GM23248 (cell line): ENCODE results near the gene MRPL58.

Source experiments
- EZH2 ChIP-seq: fragments of 200-600 bp; sonication (generic); IDR thresholded peaks from 2 replicates; pipeline ENCODE4 v1.6.1; 2018; ENCODE audit warnings: antibody characterized with exemption, mild to moderate bottlenecking; ENCODE audit not compliant: insufficient read depth, poor library complexity, severe bottlenecking
- EZH2phosphoT487 ChIP-seq: fragments of 200-600 bp; sonication (generic); IDR thresholded peaks from 2 replicates; pipeline ENCODE4 v1.6.1; 2018; ENCODE audit warnings: antibody characterized with exemption, moderate library complexity, mild to moderate bottlenecking, low read depth; ENCODE audit not compliant: insufficient read depth

DNA sequence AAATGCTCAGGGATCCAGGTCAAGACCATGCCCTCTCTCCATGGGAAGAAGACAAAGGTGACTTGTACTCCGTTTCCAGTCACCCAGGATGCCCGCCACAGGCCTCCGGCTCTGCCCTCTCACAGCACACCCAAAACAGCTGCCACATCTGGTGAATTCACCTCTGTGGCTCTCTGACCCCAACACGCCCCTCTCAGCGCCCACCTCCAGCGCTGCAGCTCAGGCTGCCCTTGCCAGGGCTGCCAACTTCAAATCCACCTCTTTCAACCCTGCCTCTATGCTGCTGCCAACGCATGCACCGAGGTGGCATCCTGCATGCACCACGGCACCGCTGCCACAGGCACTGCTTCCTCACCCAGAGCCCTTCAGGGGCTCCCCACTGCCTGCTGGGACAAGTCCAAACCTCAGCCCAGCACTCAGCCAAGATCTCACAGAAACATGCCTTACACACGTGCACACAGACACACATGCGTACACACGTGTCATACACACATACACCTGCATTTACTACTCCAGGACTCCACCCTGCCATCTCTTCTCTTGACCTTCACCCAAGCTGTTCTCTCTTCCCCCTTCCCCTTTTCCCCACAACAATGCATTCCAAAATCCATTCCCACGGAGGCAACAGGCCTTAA is 47.4 kb upstream of the MRPL58 start:
- TF ChIP-seq EZH2 (no peak), EZH2phosphoT487 (no peak)
